Loucy (cell line): Measurements from ENCODE around the gene FIBCD1.

Source experiments
- H2AFZ ChIP-seq: fragments of 200-600 bp; sonication (generic); 2 replicates; pipeline ENCODE4 v1.6.0; 2016; ENCODE audit warnings: antibody characterized with exemption, mild to moderate bottlenecking, low read length, moderate library complexity
- H3F3A ChIP-seq: fragments of 200-600 bp; 2 replicates; pipeline ENCODE4 v1.6.0; 2016; ENCODE audit warnings: antibody characterized with exemption, low read depth, mild to moderate bottlenecking
- H3K27me3 ChIP-seq: fragments of 200-600 bp; sonication (generic); 2 replicates; pipeline ENCODE4 v1.6.1; 2014; ENCODE audit warnings: low read length, mild to moderate bottlenecking; ENCODE audit not compliant: insufficient read depth, poor library complexity, severe bottlenecking
- H3K36me3 ChIP-seq: fragments of 200-600 bp; sonication (generic); 2 replicates; pipeline ENCODE4 v1.6.1; 2016; ENCODE audit warnings: low read length; ENCODE audit not compliant: insufficient read depth
- H3K4me1 ChIP-seq: fragments of 200-600 bp; sonication (generic); 2 replicates; pipeline ENCODE4 v1.5.1; 2014; ENCODE audit warnings: low read length, mild to moderate bottlenecking; ENCODE audit not compliant: insufficient read depth, poor library complexity, severe bottlenecking
- H3K4me2 ChIP-seq: fragments of 200-600 bp; sonication (generic); 2 replicates; pipeline ENCODE4 v1.6.0; 2014; ENCODE audit warnings: antibody characterized with exemption, low read length, low read depth, mild to moderate bottlenecking; ENCODE audit not compliant: poor library complexity, severe bottlenecking
- H3K4me3 ChIP-seq: fragments of 200-600 bp; sonication (generic); 2 replicates; pipeline ENCODE4 v1.5.1; 2014; ENCODE audit warnings: low read length, mild to moderate bottlenecking, mixed read lengths; ENCODE audit not compliant: poor library complexity, severe bottlenecking
- H3K79me2 ChIP-seq: fragments of 200-600 bp; sonication (generic); 2 replicates; pipeline ENCODE4 v1.6.1; 2014; ENCODE audit warnings: low read length; ENCODE audit not compliant: insufficient read depth
- H3K9ac ChIP-seq: fragments of 200-600 bp; sonication (generic); 2 replicates; pipeline ENCODE4 v1.6.0; 2014; ENCODE audit warnings: mild to moderate bottlenecking, low read depth, low read length, moderate library complexity; ENCODE audit not compliant: poor library complexity, severe bottlenecking
- H3K9me2 ChIP-seq: fragments of 200-600 bp; sonication (generic); replicated peaks from 2 replicates; pipeline ENCODE4 v1.6.1; 2016; ENCODE audit warnings: low read depth, low read length, mixed read lengths
- H3K9me3 ChIP-seq: fragments of 200-600 bp; sonication (generic); 2 replicates; pipeline ENCODE4 v1.6.1; 2014; ENCODE audit warnings: mild to moderate bottlenecking, antibody characterized with exemption, low read length, low read depth; ENCODE audit not compliant: insufficient read depth
- H4K20me1 ChIP-seq: fragments of 200-600 bp; sonication (generic); 2 replicates; pipeline ENCODE4 v1.6.0; 2014; ENCODE audit warnings: antibody characterized with exemption, low read length, mild to moderate bottlenecking; ENCODE audit not compliant: insufficient read depth, poor library complexity, severe bottlenecking
- EZH2phosphoT487 ChIP-seq: fragments of 200-600 bp; IDR thresholded peaks from 2 replicates; pipeline ENCODE4 v1.6.1; 2018; ENCODE audit warnings: antibody characterized with exemption, mild to moderate bottlenecking, moderate library complexity, borderline replicate concordance
- TF ChIP-seq, protein P1 (sequence below): fragments of 200-600 bp; sonication (generic); conservative IDR thresholded peaks from 2 replicates; pipeline ENCODE4 v1.5.1; 2014; ENCODE audit warnings: mild to moderate bottlenecking, antibody characterized with exemption, low read length

Gene FIBCD1

DNA sequence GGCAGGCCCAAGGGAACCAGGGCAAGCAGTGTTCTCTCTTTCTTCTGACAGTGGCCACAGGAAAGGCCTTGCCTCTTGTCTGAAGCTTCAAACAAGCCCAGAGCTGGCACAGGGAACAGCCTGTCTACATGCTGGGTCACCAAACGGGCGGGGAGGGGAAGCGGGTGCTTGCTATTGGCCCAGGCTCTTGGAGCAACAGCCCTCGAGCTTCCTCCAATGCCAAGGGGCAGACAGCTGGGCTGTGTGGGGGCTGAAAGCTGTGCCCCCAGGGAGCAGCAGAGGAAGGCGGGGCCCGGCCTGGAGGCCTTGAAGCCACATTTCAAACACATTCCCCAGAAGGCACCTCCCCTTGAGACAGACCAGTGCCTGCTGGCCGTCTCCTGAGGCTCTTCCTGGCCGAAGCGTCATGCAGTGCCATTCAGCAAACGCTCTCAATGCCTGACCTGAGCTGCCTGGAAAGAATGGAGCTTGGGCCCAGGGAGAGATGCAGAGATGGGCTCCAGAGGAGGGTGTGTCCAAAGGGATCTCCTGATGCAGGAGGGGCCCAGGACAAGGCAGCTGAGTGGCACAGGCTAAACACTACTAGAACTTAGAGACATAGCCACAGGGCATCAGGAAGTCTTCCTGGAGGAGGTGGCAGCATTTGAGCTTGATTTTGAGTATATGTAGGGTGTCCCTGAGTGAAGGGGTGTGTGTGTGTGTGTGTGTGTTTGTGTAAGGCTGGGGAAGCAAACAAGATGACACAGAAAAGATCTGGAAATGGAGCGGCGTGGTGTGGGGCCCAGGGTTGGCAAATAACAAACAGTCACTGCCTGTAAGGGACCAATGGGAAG lies 2.5 kb downstream of the FIBCD1 start:
- Histone ChIP-seq H3K36me3 (no peaks in the 10 kb centered on the region), H2AFZ (no peak overlapping the region), H3K4me3 (no peak overlapping the region), H3K9me3 (no peaks in the 10 kb centered on the region), H3K9ac (no peak overlapping the region), H3K79me2 (no peaks in the 10 kb centered on the region), H3K27me3 (no peaks in the 10 kb centered on the region), H3F3A (no peaks in the 10 kb centered on the region), H3K4me1 (no peaks in the 10 kb centered on the region), H4K20me1 (no peaks in the 10 kb centered on the region), H3K9me2 (no peaks in the 10 kb centered on the region), H3K4me2 (peak overlapping the region; percentile 8)
- TF ChIP-seq, protein P1, sequence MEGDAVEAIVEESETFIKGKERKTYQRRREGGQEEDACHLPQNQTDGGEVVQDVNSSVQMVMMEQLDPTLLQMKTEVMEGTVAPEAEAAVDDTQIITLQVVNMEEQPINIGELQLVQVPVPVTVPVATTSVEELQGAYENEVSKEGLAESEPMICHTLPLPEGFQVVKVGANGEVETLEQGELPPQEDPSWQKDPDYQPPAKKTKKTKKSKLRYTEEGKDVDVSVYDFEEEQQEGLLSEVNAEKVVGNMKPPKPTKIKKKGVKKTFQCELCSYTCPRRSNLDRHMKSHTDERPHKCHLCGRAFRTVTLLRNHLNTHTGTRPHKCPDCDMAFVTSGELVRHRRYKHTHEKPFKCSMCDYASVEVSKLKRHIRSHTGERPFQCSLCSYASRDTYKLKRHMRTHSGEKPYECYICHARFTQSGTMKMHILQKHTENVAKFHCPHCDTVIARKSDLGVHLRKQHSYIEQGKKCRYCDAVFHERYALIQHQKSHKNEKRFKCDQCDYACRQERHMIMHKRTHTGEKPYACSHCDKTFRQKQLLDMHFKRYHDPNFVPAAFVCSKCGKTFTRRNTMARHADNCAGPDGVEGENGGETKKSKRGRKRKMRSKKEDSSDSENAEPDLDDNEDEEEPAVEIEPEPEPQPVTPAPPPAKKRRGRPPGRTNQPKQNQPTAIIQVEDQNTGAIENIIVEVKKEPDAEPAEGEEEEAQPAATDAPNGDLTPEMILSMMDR = no peak
- no peak for TF ChIP-seq EZH2phosphoT487

DNA sequence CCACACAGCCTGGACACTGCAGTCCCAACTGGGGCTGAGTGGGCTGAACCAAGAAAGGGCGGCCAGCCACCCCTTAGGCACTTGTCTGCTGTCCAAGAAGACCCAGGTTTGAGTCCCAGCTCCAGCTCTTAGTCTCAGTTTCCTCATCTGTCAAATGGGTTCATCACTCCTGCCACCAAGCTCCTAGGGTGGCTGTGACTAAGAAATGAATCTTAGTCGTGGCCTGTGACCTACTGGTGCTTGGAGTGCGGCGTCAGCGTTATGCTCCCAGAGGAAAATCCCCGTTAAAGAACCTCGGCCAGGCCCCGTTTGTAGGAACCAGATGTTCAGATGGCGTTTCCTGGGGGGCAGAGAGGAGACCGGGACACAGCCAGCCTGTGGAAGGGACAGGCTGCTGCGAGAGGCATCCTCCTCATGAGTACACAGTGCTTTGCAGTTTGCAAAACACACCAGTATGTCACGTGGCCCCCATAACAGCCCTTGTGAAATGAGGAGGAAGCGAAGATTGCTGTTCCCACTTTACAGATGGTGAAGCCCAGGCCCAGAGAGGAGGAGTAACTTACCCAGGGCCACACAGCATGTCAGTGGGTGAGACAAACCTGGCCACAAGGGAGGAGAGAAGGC lies 3.3 kb downstream of the FIBCD1 start:
- Histone ChIP-seq H3K9ac (no peak overlapping the region), H4K20me1 (no peaks in the 10 kb centered on the region), H3K27me3 (no peaks in the 10 kb centered on the region), H3K36me3 (no peaks in the 10 kb centered on the region), H3K9me2 (no peaks in the 10 kb centered on the region), H3K4me1 (no peaks in the 10 kb centered on the region), H3K4me2 (no peak overlapping the region), H3F3A (no peaks in the 10 kb centered on the region), H3K4me3 (no peak overlapping the region), H3K79me2 (no peaks in the 10 kb centered on the region), H3K9me3 (no peaks in the 10 kb centered on the region), H2AFZ (no peak overlapping the region)
- TF ChIP-seq EZH2phosphoT487 = no peak
- TF ChIP-seq, protein P1 = no peak

GRCh38 chr9:130934702-130935647 lies 4.1 kb downstream of the FIBCD1 start:
- Histone ChIP-seq H3K4me3 (no peak overlapping the region), H3K4me1 (no peaks in the 10 kb centered on the region), H3F3A (no peaks in the 10 kb centered on the region), H3K4me2 (no peak overlapping the region), H3K9me3 (no peaks in the 10 kb centered on the region), H3K27me3 (no peaks in the 10 kb centered on the region), H3K36me3 (no peaks in the 10 kb centered on the region), H3K9ac (no peak overlapping the region), H3K9me2 (no peaks in the 10 kb centered on the region), H4K20me1 (no peaks in the 10 kb centered on the region), H2AFZ (no peak overlapping the region), H3K79me2 (no peaks in the 10 kb centered on the region)
- TF ChIP-seq, protein P1 = no peak
- TF ChIP-seq EZH2phosphoT487 = no peak
